Measurements from ENCODE around the gene PP2D1. TPM values are rescaled to one million over a fixed set of nuclear protein-coding genes. Genes with fewer than 3 reads are reported as not detected.

PP2D1 gene
- polyA plus RNA-seq, 3 donors from 2014 or later = 0.19 to 0.91 (median 0.34) TPM

DNA sequence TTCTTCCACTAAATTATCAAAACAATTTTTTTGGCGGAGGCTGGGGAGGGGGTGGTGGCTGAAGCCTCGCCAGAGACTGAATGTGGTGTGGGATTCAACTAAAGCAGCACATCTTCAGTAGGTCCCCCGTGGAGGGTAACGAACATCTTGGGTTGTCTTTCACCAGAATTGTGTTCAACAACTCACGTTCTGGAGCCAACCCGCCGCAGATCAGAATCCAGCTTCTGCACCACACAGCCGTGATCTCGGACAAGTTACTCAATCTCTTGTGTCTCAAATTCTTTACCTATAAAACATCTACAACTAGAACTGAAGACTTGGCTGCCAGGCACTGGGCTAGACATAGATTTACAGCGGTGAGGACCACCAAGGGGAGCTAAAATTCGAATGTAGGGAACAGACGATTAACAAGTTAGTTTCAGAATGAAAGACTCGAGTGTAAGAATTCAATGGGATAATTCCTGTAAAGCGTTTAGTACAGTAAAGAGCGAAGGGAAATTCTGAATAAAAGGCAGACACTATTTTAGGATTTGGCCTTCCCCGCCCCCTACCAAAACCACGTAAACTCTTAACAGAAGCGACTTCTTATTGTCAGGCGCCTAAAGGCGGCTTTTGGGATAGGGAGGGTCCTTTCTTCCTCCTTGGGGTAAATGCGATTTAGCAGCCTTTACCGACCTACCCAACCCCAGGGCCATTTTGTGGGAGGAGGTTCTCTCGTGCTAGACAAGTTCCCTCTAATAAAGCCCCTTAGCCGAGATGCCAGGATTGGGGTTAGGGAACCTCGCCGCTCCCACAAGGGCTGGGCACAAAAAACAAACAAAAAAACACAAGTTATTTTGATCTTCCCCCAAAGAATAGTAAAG, 65.9 kb downstream of the PP2D1 start:
- DNase-seq = no peak
- Mint-ChIP-seq H3K4me1 (peaks cover 46 to 61% of the 10 kb centered on the region in 2 donors), H3K4me3 (peak overlapping the region; percentile 92 to 98 (median 95)), H3K36me3 (no peaks in the 10 kb centered on the region), H3K9me3 (no peaks in the 10 kb centered on the region), H3K27ac (peak overlapping the region; percentile 90 to 99 (median 96)), H3K27me3 (ENCODE audit: low read depth in 3 of 3) (peaks cover 13 to 15% (median 13%) of the 10 kb centered on the region in 3 donors)

- H3K27me3 Mint-ChIP-seq (ENCODE audit: low read depth in 3 of 3) = peaks cover 13 to 15% (median 13%) of the 10 kb centered on the region in 3 donors
- H3K36me3 Mint-ChIP-seq = peaks cover 0 to under 1% (median 0%) of the 10 kb centered on the region in 3 donors
- peak overlapping the region; percentile 36 to 94 (median 83) for H3K27ac Mint-ChIP-seq
- H3K4me1 Mint-ChIP-seq = peaks cover 40 to 54% of the 10 kb centered on the region in 2 donors
- H3K9me3 Mint-ChIP-seq = no peaks in the 10 kb centered on the region
- DNase-seq = no peak
- peak overlapping the region; percentile 92 to 98 (median 95) for H3K4me3 Mint-ChIP-seq
Measured at GRCh38 chr3:19945534-19945933, 66.5 kb downstream of the PP2D1 start.

GRCh38 chr3:19940643-19941042, 71.4 kb downstream of the PP2D1 start:
- Mint-ChIP-seq H3K36me3 (peaks cover 0 to 12% (median 0%) of the 10 kb centered on the region in 3 donors), H3K9me3 (no peaks in the 10 kb centered on the region), H3K27me3 (ENCODE audit: low read depth in 3 of 3) (peaks cover 0 to 3% (median 2%) of the 10 kb centered on the region in 3 donors), H3K4me3 (no peak overlapping the region), H3K4me1 (peaks cover 3 to 8% of the 10 kb centered on the region in 2 donors), H3K27ac (no peak overlapping the region)
- DNase-seq = no peak

DNA sequence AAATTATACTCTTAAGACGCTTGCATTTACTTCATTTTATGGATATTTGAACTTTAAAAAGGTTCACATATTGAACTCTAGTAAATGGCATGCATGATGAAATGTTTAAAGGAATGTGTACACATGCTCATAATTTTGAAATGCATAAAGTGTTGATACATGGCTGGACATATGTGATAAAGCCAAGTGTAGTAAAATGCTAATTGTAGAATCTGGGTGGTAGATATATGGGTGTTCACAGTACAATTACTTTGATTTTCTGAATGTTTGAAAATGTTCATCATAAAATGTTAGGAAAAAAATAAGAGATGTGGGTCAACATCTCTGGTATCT, 73.8 kb downstream of the PP2D1 start:
- no peaks in the 10 kb centered on the region for H3K4me1 Mint-ChIP-seq
- no peak for DNase-seq
- no peak overlapping the region for H3K27ac Mint-ChIP-seq
- H3K27me3 Mint-ChIP-seq (ENCODE audit: low read depth in 3 of 3) = peaks cover 5 to 9% (median 7%) of the 10 kb centered on the region in 3 donors
- no peaks in the 10 kb centered on the region for H3K9me3 Mint-ChIP-seq
- peaks cover 0 to 12% (median 0%) of the 10 kb centered on the region in 3 donors for H3K36me3 Mint-ChIP-seq
- H3K4me3 Mint-ChIP-seq = no peak overlapping the region

DNA sequence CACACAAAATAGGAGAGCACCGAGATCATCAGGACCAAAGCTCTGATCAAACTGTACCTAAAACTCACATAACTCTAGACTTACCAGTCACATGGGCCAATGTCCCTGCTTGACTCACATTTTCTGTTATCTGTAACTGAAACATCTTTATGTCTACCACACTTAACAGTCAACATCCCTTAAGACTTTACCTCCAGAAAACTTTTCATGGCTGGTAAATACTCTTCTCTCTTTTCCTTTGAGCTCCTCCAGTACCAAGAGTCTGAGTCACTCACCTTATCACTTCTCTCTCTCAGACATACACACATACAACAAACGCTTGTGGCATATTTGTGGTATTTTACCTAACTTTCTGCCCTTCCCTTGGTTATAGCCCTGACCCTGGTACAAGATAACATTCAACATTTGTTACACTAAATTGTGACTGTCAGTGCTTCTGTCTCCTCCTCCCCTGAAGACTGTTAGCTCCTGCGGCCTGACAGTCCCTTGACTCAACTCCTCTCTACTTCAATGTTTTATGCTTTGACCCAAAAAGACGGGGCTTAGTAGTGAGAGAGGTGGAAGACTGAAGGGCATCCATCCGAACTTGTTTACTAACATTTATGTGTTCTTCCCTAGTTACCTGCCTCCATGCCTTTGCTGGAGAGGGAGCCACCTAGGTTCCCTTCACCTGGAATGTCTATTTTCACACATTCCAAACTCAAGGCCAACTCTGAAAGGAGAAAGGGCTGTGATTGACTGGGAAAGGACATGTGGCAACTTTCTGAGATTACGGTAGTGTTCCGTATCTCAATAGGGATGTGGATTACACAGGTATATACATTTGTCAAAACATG, 74.4 kb downstream of the PP2D1 start:
- DNase-seq = no peak
- Mint-ChIP-seq H3K27me3 (ENCODE audit: low read depth in 3 of 3) (peaks cover 5 to 9% (median 7%) of the 10 kb centered on the region in 3 donors), H3K36me3 (peaks cover 0 to 12% (median 0%) of the 10 kb centered on the region in 3 donors), H3K27ac (no peak overlapping the region), H3K4me1 (no peaks in the 10 kb centered on the region), H3K9me3 (no peaks in the 10 kb centered on the region), H3K4me3 (no peak overlapping the region)

Other genes with a start within 250 kb of the PP2D1 start
- gene EFHB, start 78.0 kb downstream of the PP2D1 start, polyA plus RNA-seq = 1 to 10 TPM in 1 of 3 donors, under 1 TPM in 1, not detected in 1; 0.52 to 1.3 TPM
- 10 to 100 TPM; 33.0 to 50.8 (median 47.3) TPM for gene RAB5A, start 65.2 kb downstream of the PP2D1 start, polyA plus RNA-seq
- 10 to 100 TPM in 1 of 3 donors, 1 to 10 TPM in 2; 2.5 to 12.0 (median 5.8) TPM for gene KAT2B, start 28.2 kb upstream of the PP2D1 start, polyA plus RNA-seq
- 1 to 10 TPM in 1 of 3 donors, under 1 TPM in 2; 0.67 to 1.0 (median 0.77) TPM for gene SGO1, start 173.9 kb upstream of the PP2D1 start, polyA plus RNA-seq